Natural killer cell (primary cell): Measurements from ENCODE around the gene CLDN9. TPM values are rescaled to one million over a fixed set of nuclear protein-coding genes. Genes with fewer than 3 reads are reported as not detected.

Source experiments
- ATAC-seq, 3 donors: fragments of 150-1000 bp in 2 of 3; fragments of 200-7000 bp in 1 of 3; cut with Tn5 transposase; 1 replicate in 1 of 3; 2 replicates in 2 of 3; pipeline ENCODE4 v1.10.0; 2021; ENCODE audit warnings: mild to moderate bottlenecking in 2 of 3, moderate library complexity in 2 of 3
- DNase-seq, 2 donors: peaks; one replicate each; pipeline versions ENCODE4 v3.0.0 to v3.0.0-alpha.2; 2013 to 2021; ENCODE audit warnings: mixed read lengths in 1 of 2
- H3K27ac ChIP-seq: one replicate; pipeline ENCODE4 v1.5.1; 2013; ENCODE audit warnings: mild to moderate bottlenecking, low read length
- H3K27me3 ChIP-seq: one replicate; pipeline ENCODE4 v1.6.1; 2013; ENCODE audit warnings: low read length; ENCODE audit not compliant: control insufficient read depth, insufficient read depth
- H3K36me3 ChIP-seq: one replicate; pipeline ENCODE4 v1.6.1; 2013; ENCODE audit warnings: low read length; ENCODE audit not compliant: control insufficient read depth, insufficient read depth
- H3K4me1 ChIP-seq: one replicate; pipeline ENCODE4 v1.6.1; 2013; ENCODE audit warnings: low read length; ENCODE audit not compliant: control insufficient read depth, insufficient read depth
- H3K4me3 ChIP-seq: one replicate; pipeline ENCODE4 v1.5.1; 2013; ENCODE audit warnings: low read length
- H3K9me3 ChIP-seq: one replicate; pipeline ENCODE4 v1.6.1; 2013; ENCODE audit warnings: low read length; ENCODE audit not compliant: control insufficient read depth, insufficient read depth
- H3K27ac Mint-ChIP-seq, 2 donors: one replicate each; pipeline ENCODE4 v1.8.0; 2022; ENCODE audit warnings: mild to moderate bottlenecking in 2 of 2, mixed read lengths in 2 of 2, moderate library complexity in 1 of 2
- H3K27me3 Mint-ChIP-seq, 2 donors: one replicate each; pipeline ENCODE4 v1.8.0; 2022; ENCODE audit warnings: low read depth in 2 of 2, mixed read lengths in 2 of 2
- H3K36me3 Mint-ChIP-seq: one replicate; pipeline ENCODE4 v1.8.0; 2022; ENCODE audit warnings: mixed read lengths
- H3K4me1 Mint-ChIP-seq, 2 donors: one replicate each; pipeline ENCODE4 v1.8.0; 2022; ENCODE audit warnings: mixed read lengths in 2 of 2
- H3K4me3 Mint-ChIP-seq: one replicate; pipeline ENCODE4 v1.8.0; 2022; ENCODE audit warnings: mild to moderate bottlenecking, moderate library complexity, mixed read lengths
- H3K9me3 Mint-ChIP-seq, 2 donors: one replicate each; pipeline ENCODE4 v1.8.0; 2022; ENCODE audit warnings: mixed read lengths in 2 of 2
- WGBS: methylation state at CpG from one replicate; pipeline ENCODE4 v1.1.7; 2013; ENCODE audit warnings: missing lambda C conversion rate; ENCODE audit not compliant: insufficient coverage; 5-methylcytosine and 5-hydroxymethylcytosine counted together
- intact Hi-C: fragments of 100-400 bp; cut with micrococcal nuclease; formaldehyde crosslinking; loops from one replicate; pipeline ENCODE4 v1.14.2; 2022
- total RNA-seq, 4 donors: library from RNA; stranded (reverse); fragments of 120-200 nt in 1 of 4; gene quantifications; one replicate each; pipeline versions ENCODE4 v1.2.3 to v1.2.4, GENCODE V29; 2013 to 2022
- TF ChIP-seq, protein P1 (sequence below): fragments of 200-600 bp; IDR thresholded peaks from one replicate; pipeline ENCODE4 v1.8.0; 2022; ENCODE audit warnings: antibody characterized with exemption

Gene CLDN9
- total RNA-seq, 3 donors from 2014 or later (not counting 1 experiment from before 2014, with no cell fraction given): 0.34 to 0.35 TPM; not detected in 1

DNA sequence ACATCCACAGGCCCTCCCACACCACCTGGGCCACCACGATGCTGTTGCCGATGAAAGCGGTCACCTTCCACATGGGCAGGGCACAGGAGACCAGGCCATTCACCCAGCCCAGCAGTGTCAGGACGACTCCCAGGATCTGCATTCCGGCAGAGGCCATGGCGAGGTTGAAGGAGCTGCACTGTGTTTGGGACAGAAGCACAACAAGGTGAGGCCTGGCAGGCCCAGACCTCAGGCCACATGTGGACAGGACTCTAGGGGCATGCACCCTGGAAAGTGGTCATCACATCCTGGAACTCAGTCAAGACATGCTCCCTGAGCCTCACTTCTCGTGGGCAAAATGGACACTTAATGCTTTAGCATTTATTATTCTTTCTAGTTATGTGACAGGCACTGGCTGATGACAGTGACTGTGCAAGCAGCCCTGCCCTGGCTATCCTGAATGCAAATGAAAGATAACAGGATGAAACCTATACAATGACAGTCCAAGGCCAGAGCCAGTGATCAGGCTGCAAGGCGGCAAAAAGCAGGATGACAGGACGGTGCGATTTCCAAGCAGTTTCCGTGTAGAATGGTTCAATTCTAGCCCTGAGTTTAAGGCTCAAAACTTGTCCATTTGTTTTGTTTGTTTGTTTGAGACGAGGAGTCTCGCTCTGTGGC lies 3.3 kb downstream of the CLDN9 start:
- no peak overlapping the region for H3K4me3 ChIP-seq
- Mint-ChIP-seq H3K4me3 (no peak overlapping the region), H3K36me3 (no peaks in the 10 kb centered on the region), H3K27me3 (peaks cover 0 to 5% of the 10 kb centered on the region in 2 donors), H3K4me1 (peaks cover 5 to 19% of the 10 kb centered on the region in 2 donors), H3K9me3 (no peaks in the 10 kb centered on the region), H3K27ac (no peak overlapping the region)
- TF ChIP-seq, protein P1, sequence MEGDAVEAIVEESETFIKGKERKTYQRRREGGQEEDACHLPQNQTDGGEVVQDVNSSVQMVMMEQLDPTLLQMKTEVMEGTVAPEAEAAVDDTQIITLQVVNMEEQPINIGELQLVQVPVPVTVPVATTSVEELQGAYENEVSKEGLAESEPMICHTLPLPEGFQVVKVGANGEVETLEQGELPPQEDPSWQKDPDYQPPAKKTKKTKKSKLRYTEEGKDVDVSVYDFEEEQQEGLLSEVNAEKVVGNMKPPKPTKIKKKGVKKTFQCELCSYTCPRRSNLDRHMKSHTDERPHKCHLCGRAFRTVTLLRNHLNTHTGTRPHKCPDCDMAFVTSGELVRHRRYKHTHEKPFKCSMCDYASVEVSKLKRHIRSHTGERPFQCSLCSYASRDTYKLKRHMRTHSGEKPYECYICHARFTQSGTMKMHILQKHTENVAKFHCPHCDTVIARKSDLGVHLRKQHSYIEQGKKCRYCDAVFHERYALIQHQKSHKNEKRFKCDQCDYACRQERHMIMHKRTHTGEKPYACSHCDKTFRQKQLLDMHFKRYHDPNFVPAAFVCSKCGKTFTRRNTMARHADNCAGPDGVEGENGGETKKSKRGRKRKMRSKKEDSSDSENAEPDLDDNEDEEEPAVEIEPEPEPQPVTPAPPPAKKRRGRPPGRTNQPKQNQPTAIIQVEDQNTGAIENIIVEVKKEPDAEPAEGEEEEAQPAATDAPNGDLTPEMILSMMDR: no peak
- peaks cover 27% of the 10 kb centered on the region for H3K4me1 ChIP-seq
- H3K36me3 ChIP-seq: no peaks in the 10 kb centered on the region
- DNase-seq: no peak
- intact Hi-C loops: no loop called here
- peaks cover 6% of the 10 kb centered on the region for H3K27me3 ChIP-seq
- no peak overlapping the region for H3K27ac ChIP-seq
- 95% methylated on average over 13 of the region's 13 CpGs for WGBS
- no peak for ATAC-seq
- no peaks in the 10 kb centered on the region for H3K9me3 ChIP-seq

DNA sequence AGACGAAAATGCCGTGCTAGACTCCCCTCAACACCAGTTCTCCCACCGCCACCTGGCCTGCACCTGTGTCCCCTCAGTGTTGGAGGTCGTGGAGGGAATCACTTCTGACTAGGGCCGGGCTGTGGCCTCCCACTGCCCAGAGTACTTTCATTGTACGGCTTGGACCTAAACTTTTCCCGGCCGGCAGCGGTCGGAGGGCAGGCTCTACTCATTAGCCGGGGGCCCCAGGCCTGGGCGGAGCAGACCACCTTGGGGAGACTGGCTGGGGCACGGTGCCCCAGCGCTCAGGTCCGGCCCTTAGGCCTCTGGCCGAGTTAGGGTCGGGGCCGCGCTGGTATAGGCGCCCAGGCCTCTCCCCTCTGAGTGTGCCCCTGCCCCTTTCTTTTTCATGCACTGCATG lies 4.6 kb downstream of the CLDN9 start:
- Mint-ChIP-seq H3K4me3 (no peak overlapping the region), H3K9me3 (no peaks in the 10 kb centered on the region), H3K4me1 (peaks cover 17 to 32% of the 10 kb centered on the region in 2 donors), H3K36me3 (no peaks in the 10 kb centered on the region), H3K27ac (no peak overlapping the region), H3K27me3 (peaks cover 0 to 5% of the 10 kb centered on the region in 2 donors)
- TF ChIP-seq, protein P1: no peak
- peaks cover 41% of the 10 kb centered on the region for H3K4me1 ChIP-seq
- intact Hi-C loops: no loop called here
- H3K36me3 ChIP-seq: no peaks in the 10 kb centered on the region
- DNase-seq (no peak), ATAC-seq (no peak)
- peaks cover 6% of the 10 kb centered on the region for H3K27me3 ChIP-seq
- no peaks in the 10 kb centered on the region for H3K9me3 ChIP-seq
- H3K4me3 ChIP-seq: no peak overlapping the region
- 97% methylated on average over 20 of the region's 20 CpGs for WGBS
- no peak overlapping the region for H3K27ac ChIP-seq

DNA sequence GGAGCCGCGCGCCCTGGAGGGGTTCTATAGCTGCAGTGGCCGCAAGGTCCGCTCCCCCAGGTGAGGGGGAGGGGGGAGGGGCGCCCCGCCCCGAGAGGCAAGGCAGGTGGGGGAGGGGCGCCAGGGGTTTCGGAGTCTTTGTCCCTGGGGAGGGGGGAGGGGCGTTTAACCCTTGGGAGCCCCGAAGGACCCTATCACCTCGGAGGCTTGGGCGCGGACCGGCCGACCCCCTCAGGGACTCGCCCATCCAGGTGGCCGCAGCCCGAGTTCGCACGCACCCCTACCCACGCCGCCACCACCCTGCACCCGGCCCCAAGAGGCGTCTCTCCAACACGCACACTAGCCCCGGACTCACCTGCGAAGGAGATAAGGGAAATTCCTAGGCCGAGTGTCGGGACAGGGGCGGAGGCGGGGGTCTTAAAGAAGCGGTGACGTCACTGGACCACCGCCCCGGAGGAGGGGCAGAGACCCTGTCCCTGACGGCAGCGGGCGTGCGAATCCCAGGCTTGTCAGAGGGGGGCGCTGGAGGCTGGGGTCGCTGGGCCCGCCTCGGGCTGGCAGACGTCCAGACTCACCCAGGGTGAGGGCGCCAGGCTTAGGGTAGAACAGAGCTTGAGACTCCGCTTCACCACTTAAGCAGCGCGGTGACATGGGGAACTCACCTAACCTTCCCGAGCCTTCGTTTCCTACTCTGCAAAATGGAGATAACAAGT lies 5.2 kb downstream of the CLDN9 start, which contains the start of gene CLDN6:
Gene CLDN6 (minus strand): TSS at position 390 of the 713 bp plus-strand sequence. CDS start 2,162 bp downstream, outside the sequence.
- TF ChIP-seq, protein P1: no peak
- peaks cover 47% of the 10 kb centered on the region for H3K4me1 ChIP-seq
- peaks cover 0 to 5% of the 10 kb centered on the region in 2 donors for H3K27me3 Mint-ChIP-seq
- no peaks in the 10 kb centered on the region for H3K36me3 Mint-ChIP-seq
- H3K27ac ChIP-seq: no peak within 1 kb of the TSS
- H3K4me1 Mint-ChIP-seq: peaks cover 23 to 38% of the 10 kb centered on the region in 2 donors
- DNase-seq (peak in 1 of 2 donors; percentile 57), ATAC-seq (no peak)
- intact Hi-C loops: no loop called here
- H3K9me3 ChIP-seq: no peaks in the 10 kb centered on the region
- H3K36me3 ChIP-seq: no peaks in the 10 kb centered on the region
- no peaks in the 10 kb centered on the region for H3K9me3 Mint-ChIP-seq
- peaks cover 6% of the 10 kb centered on the region for H3K27me3 ChIP-seq
- H3K4me3 ChIP-seq: no peak within 1 kb of the TSS
- H3K27ac Mint-ChIP-seq: no peak within 1 kb of the TSS
- 20% methylated on average over 50 of the region's 52 CpGs for WGBS
- no peak within 1 kb of the TSS for H3K4me3 Mint-ChIP-seq
